ENCODE data around the gene SH2D5. TPM values are rescaled to one million over a fixed set of nuclear protein-coding genes. Genes with fewer than 3 reads are reported as not detected.

SH2D5 gene
- total RNA-seq, 2 donors from 2014 or later, result 0.14 to 2.1 TPM

DNA sequence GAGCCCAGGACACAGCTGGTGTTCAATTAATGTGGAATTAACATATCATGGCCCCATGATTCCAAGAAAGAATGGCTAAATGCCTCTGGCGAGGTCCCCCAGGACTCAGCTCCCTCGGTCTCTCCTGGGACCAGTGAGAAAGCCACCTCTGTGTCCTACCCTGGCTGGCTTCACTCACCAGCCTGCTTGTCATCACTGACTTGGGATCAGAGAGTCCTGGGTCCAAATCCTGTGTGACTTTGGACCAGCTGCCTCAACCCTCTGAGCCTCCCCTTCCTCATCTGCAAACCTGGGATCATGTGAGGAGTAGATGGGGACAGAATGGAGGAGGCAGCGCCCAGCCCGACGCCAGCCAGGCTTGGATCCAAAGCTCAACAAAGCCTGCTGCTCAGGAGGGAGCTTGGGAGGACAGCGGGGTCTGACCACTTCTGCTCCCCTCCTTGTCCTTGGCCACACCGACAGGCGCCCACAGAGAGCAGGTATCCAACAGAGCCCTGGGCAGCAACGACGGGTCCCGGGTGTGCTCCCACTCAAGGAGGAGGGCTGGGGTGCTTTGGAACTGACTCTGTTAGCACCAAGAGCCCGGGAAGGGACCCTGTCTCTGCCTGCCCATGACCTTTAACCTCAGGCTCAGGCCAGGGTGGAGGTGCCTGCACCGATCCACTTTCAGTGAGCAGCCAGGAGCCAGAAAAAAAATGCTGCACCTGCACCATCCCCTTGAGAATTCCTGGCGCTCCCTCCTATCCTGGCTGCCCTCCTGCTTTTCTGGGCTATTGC, 3.2 kb downstream of the SH2D5 start:
- DNase-seq (ENCODE audit: low spot score), result peak; percentile 58
- intact Hi-C loops (cut with DNase I), result no loop called here

DNA sequence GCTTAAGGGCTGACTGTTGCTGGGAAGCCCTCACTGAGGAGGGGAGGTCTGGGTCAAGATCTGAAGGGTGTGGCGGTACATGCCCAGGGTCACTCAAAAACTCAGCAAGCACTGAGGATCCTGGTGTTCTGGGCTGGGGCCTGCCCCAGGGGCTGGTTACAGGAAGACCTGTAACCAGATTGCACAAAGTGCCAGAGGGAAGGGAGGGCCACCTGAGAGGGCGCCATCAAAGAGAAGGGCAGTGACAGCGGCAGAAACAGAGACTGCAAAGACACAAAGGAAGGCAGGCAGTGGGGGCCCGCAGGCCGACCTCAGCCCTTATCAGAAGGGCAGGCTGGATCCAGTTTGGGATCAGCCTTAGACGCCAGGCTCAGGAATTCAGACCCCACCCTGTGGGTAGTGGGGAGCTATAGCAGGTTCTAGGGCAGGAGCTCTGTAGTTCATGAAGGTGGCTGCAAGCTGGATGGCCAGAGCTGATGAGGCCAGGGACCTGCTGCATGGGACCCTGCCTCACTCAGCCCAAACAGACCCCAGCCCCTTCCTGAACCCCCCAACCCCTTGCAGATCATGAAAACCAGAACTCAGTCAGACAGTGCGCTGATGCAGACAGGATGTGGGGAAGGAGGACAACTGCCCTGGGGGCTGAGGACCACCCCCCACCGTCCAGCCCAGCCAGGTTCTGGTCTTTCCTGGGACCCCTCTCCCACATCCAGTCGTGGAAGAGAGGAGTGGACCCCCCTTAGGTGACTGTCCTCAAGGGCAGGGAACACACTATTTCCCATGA, 3.9 kb downstream of the SH2D5 start:
- intact Hi-C loops (cut with DNase I), result no loop called here
- DNase-seq (ENCODE audit: low spot score), result peak; percentile 54

DNA sequence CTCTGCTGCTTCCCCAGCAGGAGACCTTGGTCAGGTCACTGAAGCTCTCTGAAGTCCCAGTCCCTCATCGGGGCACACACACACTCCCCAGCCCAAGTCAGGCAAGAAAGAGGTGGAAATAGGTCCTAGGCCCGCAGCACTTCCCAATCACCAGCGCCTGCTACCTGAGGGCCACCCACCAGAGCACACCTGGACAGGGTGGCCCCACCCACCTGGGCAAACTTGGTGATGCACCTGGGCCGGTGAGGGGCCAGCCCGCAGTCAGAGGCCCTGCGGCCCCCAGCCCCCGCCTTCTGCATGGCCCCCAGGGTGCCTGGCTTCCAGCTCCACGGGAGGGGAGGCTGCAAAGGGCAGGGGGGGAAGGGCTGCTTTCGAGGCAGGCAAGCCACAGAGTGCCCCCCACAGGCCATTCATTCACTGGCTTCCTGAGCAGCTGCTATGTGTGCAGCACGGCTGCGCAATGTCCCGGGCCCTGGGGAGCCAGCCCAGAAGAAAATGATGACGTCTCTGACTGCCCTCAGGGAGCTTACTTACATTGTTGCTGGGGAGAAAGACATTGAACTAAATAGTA, 4.7 kb downstream of the SH2D5 start:
- DNase-seq (ENCODE audit: low spot score), result peak; percentile 57
- intact Hi-C loops (cut with DNase I), result no loop called here

GRCh38 chr1:20726932-20727745, 5.4 kb downstream of the SH2D5 start:
- peak; percentile 76 for DNase-seq (ENCODE audit: low spot score)

GRCh38 chr1:20726118-20726911, 6.2 kb downstream of the SH2D5 start:
- peak; percentile 79 for DNase-seq (ENCODE audit: low spot score)
- intact Hi-C loops (cut with DNase I), result no loop called here

More at GRCh38 chr1:20726932-20727745, 5.4 kb downstream of the SH2D5 start:
- intact Hi-C loops (cut with DNase I), result no loop called here

DNA sequence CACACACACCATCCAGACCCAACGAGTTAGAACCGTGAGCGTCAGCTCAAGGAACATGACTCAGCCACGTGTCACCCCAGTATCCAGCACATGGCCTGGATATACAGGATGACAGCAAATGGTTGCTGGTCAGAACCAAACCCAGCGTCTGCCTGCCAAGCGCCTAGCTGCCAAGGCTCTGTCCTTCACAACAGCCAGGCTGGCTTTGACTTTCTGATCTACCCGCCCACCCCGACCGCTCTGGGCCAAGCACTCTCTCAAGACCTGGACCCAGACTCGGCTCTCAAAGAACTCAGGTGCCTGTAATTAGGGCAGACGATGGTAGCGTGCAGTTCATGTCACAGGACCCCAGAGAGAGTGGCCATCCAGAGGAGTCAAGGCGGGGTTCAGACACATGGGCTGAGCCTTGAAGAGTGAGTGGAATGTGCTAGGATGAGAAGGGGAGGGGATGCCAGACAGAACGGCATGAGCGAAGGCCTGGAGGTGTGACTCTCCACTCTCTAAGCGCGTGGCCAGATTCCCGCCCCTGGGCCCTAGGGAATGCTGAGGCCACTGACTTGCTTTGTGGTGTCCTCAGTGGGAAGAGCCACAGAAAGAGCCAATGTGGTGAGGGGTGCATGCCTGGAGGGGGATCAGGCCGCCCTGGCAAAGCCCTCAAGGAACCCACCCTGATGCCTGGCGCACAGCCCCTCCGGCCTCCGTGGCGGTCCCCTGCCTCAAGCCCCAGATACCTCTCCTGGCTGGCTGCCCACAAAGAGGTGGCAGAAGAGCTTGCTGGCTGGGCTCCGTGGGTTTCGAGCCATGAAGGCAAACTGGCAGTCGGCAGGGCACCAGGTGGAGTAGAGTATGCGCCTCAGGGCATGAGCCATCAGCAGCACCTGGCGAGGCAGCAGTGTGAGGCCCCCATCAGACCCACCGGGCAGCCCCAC, 7.0 kb downstream of the SH2D5 start:
- intact Hi-C loops (cut with DNase I), result no loop called here
- peak; percentile 70 for DNase-seq (ENCODE audit: low spot score)

DNA sequence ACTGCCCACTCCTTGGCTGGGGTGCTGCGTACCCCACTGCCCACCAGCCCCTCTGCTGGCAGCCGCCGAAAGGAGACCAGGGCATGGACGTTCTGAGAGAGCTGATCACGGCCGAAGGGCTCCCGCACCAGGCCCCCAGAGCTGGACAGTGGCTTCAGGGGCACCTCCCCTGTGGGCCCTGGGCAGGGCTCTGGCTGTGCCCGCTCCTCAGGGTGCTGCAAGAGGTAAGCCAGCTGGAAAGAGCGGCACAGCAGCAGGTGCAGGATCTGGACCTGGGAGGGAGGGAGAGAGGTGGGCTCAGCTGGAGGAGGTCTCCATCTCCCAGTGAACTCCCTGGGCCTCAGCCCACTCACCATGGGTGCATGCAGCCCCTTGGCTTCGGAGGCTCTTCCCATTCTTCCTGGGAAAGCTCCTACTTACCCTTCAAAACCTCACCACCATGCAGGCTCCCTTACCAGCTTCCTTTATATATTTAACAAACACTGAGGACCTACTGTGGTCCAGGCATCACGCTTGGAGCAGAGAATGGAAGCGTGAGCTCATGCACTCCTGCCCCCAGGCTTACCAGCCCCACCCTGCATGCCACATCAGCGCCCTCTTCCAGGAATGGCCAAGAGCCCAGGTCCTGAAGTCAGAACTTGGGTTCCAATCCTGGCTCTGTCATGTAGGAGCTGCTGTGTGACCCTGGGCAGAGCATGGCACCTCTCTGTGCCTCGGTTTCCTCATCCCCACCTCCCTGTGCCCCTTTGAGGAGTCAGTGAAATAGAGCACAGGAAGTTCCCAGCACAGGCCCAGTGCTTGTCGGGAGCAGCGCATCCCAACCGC, 7.9 kb downstream of the SH2D5 start:
- DNase-seq (ENCODE audit: low spot score), result peak; percentile 64
- intact Hi-C loops (cut with DNase I), result no loop called here

DNA sequence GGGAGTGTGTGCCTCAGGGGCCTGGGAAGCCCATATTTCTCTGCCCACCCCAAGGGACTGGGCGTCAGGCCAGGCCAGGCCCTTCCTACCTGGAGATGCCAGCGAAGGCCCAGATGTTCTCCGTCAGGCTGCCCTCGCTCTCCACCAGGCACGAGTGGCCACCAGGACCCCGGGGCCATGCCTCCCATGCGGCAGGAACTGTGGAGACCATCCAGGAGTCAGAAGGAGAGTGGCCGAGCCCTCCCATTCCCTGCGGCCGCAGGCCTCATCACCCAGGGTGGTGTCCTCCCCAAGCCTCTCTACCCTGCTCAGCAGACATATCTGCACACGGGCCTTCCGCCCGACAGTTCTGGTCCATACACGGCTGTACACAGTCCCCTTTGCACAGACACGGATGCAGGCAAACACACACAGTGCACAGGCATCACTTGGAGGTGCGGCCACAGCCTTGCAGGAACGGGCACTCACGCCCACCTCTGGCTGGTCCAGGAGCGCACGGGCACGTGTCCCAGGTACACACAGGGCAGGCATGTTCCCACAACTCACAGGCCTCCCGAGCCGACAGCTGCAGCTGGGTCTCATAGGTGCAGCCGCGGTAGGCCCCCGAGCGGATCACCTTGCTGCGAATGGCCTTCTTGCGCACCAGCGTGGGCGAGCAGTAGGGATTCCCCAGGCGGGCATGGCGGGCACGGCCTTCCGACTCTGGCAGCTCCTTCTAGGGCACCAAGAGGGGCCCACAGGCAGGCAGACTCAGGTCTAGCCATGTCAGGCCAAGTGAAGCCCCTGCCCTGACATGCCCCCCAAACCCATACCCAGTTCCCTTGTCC, 8.8 kb downstream of the SH2D5 start:
- peak; percentile 73 for DNase-seq (ENCODE audit: low spot score)
- intact Hi-C loops (cut with DNase I), result no loop called here

GRCh38 chr1:20723159-20723536, 9.4 kb downstream of the SH2D5 start:
- DNase-seq (ENCODE audit: low spot score), result no peak
- intact Hi-C loops (cut with DNase I), result no loop called here

- intact Hi-C loops (cut with DNase I), result no loop called here
- peak; percentile 77 for DNase-seq (ENCODE audit: low spot score)
Measured at GRCh38 chr1:20721117-20722061, 11.1 kb downstream of the SH2D5 start.

GRCh38 chr1:20720631-20721091, 11.8 kb downstream of the SH2D5 start:
- DNase-seq (ENCODE audit: low spot score), result peak; percentile 42
- intact Hi-C loops (cut with DNase I), result no loop called here

- DNase-seq (ENCODE audit: low spot score), result peak; percentile 45
- intact Hi-C loops (cut with DNase I), result loop anchor here in 1 of 2 donors (5.0 kb wide), 1 partner anchor 1508 kb away; the partner anchor contains the start of gene UBR4
Measured at GRCh38 chr1:20719871-20720620, 12.5 kb downstream of the SH2D5 start.

DNA sequence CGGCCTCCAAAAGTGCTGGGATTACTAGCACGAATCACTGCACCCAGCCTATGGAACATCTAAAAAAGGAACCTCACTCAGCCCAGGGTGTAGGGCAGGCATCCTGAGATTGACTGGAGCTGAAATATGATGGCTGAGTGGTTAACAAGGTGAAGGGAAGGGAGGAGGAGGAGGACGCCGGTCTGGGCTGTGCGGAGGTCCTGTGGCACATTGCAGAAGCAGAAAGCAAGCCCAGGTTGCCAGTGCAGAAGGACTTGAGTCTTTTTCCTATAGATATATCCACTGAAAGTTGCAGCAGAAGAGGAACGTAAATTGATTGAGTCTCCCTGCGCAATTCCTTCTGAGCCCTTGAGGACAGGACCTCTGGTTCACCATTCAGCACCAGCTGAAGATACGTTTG, 13.2 kb downstream of the SH2D5 start:
- DNase-seq (ENCODE audit: low spot score), result peak; percentile 29
- intact Hi-C loops (cut with DNase I), result loop anchor here in 1 of 2 donors (5.0 kb wide), 1 partner anchor 1507 kb away; the partner anchor contains the start of gene UBR4
